ENCODE results near the gene NFE2L3.
A peak's percentile ranks its signal among the peaks of the same experiment; 100 is the strongest.

NFE2L3 gene

DNA sequence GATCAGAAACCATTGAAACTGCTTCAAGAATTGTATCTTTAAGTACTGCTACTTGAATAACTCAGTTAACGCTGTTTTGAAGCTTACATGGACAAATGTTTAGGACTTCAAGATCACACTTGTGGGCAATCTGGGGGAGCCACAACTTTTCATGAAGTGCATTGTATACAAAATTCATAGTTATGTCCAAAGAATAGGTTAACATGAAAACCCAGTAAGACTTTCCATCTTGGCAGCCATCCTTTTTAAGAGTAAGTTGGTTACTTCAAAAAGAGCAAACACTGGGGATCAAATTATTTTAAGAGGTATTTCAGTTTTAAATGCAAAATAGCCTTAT lies 33.8 kb downstream of the NFE2L3 start:
- Mint-ChIP-seq H3K27ac (peak overlapping the region; percentile 57), H3K9me3 (no peaks in the 10 kb centered on the region), H3K36me3 (ENCODE audit: low read depth) (peaks cover 32% of the 10 kb centered on the region), H3K4me3 (no peak overlapping the region), H3K4me1 (peaks cover 7% of the 10 kb centered on the region), H3K27me3 (ENCODE audit: low read depth, poor library complexity) (no peaks in the 10 kb centered on the region)
- TF ChIP-seq, protein P1, sequence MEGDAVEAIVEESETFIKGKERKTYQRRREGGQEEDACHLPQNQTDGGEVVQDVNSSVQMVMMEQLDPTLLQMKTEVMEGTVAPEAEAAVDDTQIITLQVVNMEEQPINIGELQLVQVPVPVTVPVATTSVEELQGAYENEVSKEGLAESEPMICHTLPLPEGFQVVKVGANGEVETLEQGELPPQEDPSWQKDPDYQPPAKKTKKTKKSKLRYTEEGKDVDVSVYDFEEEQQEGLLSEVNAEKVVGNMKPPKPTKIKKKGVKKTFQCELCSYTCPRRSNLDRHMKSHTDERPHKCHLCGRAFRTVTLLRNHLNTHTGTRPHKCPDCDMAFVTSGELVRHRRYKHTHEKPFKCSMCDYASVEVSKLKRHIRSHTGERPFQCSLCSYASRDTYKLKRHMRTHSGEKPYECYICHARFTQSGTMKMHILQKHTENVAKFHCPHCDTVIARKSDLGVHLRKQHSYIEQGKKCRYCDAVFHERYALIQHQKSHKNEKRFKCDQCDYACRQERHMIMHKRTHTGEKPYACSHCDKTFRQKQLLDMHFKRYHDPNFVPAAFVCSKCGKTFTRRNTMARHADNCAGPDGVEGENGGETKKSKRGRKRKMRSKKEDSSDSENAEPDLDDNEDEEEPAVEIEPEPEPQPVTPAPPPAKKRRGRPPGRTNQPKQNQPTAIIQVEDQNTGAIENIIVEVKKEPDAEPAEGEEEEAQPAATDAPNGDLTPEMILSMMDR (IDR thresholded peaks at IDR 0.05), result no peak
- DNase-seq, result no peak

DNA sequence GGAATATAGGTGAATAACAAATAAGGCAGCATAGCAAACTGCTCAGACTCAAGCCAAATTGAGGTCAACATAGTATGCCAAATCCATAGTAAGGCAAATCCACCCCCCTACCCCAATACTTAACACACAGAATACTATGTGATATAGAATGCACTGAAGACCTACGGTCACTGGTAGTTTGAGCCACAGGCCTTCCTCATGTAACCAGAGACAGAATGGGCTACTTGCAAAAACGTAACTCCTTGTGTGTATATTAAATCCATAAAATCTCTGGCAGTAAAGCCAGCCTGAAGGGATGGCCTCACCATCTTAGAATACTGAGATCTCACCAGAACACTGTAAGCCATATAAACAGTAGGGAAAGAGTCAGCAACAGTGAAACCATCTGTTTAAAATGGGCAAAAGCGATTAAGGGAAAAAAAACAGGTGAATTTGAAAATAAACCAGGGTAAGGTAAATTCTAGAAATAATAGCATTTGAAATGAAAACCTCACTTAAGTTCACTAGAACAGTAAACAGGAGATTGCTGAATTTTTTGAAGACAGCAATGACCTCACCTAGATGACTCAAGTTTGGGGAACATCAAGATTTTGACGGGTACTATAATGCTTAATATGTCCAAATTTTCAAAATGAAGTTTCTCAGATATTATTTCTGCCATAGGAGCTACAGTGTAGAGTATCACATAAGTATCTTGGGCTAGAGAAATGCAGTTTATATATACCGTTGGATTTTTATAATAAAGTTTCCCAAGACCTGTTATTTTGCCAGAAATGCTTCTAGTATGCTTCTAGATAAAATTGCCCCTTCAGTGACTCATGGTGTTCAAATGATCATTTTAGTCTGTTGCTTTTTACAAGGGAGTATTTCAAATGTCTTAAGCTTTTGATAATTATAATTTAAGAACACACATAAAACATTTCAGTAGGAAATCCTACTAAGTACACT lies 34.6 kb downstream of the NFE2L3 start:
- Mint-ChIP-seq H3K4me3 (no peak overlapping the region), H3K27ac (peak overlapping the region; percentile 63), H3K36me3 (ENCODE audit: low read depth) (peaks cover 41% of the 10 kb centered on the region), H3K4me1 (peaks cover 8% of the 10 kb centered on the region), H3K9me3 (no peaks in the 10 kb centered on the region), H3K27me3 (ENCODE audit: low read depth, poor library complexity) (no peaks in the 10 kb centered on the region)
- DNase-seq, result no peak
- TF ChIP-seq, protein P1 (IDR thresholded peaks at IDR 0.05), result no peak

DNA sequence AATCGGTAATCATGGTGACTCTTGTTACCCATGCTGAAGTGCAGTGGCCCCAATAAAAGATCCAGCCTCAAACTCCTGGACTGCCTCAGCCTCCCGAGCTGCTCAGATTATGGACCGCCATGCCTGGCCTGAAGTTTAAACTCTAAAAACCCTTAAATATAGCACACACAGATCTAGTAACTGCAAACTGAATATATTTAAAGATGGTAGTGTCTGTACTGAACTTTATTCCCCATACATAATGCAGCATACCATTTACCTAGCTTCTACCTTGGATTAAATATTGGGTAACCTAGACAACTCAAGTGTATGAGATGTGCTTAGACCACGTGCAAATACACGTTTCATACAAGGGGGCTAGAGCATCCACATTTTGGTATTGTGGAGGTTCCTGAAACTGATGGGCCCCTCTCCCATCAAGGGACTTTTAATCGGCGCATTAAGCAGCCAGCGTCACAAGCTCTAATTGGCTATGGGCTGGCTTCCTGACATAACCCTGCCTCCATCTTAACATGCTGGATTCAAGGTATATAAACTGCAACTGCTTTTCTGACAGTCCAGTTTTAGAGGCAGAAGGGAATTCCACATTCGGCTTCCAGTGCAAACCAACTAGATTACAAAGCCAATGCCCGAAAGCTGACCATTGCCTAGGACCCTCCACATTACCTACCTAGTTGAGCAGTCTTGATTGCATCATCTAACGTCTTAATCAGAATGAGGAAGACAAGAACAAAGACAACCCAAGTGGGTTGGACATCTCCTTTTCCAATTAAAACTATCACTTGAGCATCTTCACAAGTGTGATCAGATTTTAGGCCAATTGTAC lies 35.6 kb downstream of the NFE2L3 start:
- Mint-ChIP-seq H3K4me1 (peaks cover 15% of the 10 kb centered on the region), H3K27ac (peak overlapping the region; percentile 86), H3K36me3 (ENCODE audit: low read depth) (peaks cover 50% of the 10 kb centered on the region), H3K27me3 (ENCODE audit: low read depth, poor library complexity) (no peaks in the 10 kb centered on the region), H3K9me3 (no peaks in the 10 kb centered on the region), H3K4me3 (no peak overlapping the region)
- DNase-seq, result no peak
- TF ChIP-seq, protein P1 (IDR thresholded peaks at IDR 0.05), result no peak

DNA sequence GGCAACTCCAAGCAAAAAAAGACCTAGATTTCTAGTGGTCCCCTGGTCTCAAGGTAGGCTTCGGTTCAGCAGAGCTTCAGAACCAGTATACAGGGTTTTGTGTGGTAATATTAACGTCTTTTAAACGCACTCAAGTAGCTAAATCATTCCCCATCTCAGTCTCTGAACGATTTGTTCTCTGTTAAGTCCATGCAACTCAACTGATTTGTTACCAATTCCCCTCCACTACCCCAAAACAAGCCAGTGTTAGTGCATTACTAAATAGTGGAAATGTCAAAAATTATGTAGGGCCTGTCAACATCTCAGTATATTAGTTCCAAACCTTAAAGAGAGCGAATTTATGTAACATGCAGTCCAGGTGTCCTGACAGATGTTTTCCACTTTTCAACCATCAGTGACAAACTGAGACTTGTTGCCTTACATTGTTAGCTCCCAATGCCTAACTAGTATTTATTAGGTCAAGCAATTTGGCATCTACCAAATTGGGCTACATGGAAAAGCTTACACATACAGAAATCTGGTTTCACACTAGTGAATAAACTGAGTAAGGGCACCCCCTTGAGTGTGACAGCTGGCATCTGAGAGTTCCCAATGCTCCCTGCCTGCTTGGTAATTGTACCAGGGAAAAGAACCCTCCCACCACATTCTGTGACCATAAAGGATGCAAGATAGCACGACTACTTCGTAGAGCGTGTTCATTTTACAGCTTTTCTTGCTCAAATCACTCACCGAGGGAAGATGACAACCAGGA lies 36.4 kb downstream of the NFE2L3 start:
- Mint-ChIP-seq H3K9me3 (no peaks in the 10 kb centered on the region), H3K36me3 (ENCODE audit: low read depth) (peaks cover 58% of the 10 kb centered on the region), H3K4me3 (no peak overlapping the region), H3K27ac (peak overlapping the region; percentile 86), H3K4me1 (peaks cover 23% of the 10 kb centered on the region), H3K27me3 (ENCODE audit: low read depth, poor library complexity) (no peaks in the 10 kb centered on the region)
- DNase-seq, result no peak
- TF ChIP-seq, protein P1 (IDR thresholded peaks at IDR 0.05), result no peak

DNA sequence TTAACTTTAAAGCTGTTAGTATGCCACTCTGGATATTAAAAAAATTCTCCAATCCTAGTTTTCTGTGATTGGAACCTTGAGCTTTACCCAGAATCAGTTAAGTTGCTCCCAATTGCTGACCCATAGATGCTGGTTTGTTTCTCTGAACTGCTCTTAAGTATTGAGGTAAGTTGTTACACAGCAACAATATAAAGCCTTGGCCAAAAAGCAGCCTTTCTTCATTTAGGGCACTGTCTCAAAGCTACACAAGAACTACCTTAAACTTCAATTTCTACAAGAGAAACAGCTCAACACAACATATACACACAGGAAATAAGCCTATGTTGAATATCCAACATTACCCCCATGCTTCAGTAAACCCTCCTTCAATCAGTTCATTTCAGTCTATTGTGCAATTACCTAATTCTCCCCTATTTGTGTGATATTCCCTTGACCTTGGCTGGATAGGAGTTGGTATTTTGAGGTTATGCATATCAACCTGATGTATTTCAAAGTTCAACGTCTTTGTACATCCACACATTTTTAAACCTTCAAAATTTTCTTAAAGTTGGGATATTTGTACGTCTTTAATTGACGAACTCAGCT lies 37.1 kb downstream of the NFE2L3 start:
- Mint-ChIP-seq H3K9me3 (no peaks in the 10 kb centered on the region), H3K4me1 (peaks cover 29% of the 10 kb centered on the region), H3K36me3 (ENCODE audit: low read depth) (peaks cover 65% of the 10 kb centered on the region), H3K4me3 (no peak overlapping the region), H3K27me3 (ENCODE audit: low read depth, poor library complexity) (no peaks in the 10 kb centered on the region), H3K27ac (peak overlapping the region; percentile 43)
- TF ChIP-seq, protein P1 (IDR thresholded peaks at IDR 0.05), result no peak
- no peak for DNase-seq
